ENCODE data around the gene GABRB3.

The GABRB3 gene
- total RNA-seq = 0 to 0.13 reads per million in 2 donors

DNA sequence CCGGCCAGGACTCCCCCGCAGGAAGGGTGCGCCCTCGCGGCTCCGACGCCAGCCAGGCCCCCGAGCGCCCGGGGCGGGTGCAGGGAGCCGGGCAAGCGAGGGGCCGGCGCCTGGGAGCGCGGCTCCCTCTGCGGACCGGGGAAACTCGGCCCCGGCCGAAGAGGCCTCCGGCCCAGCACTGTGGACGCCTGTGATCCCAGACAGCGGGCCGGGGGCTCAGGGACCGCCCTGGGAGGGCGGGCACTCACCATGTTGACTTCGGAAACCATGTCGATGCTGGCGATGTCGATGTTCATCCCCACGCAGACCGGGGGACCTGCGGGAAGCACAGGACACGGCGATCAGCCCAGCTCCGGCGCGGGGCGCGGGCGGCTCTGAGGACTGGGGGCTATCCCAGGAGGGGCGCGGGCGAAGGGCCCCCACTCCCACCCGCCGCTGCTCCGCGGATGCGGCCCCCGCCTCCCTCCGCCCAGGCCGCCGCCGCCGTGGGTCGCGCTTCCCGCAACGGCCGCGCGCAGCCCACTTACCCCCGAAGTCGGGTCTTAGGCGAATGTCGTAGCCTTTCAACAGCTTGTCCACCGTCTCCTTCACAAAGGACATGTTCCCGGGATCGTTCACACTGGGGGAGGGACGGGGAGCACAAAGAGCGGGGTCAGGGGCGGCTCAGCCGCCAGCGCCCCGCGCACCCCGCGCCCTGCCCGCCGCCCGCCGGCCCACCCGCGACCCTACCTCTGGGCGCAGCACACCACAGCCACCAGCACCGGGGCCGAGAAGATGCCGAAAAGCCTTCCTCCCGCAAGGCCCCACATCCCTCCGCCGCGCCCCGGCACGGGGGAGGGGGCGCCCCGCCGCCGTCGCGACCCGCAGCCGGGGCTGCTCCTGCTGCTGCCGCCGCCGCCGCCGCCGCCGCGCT, at the start of gene GABRB3:
TSS of gene GABRB3 (minus strand) at position 913 of the 913 bp plus-strand sequence.
- DNase-seq = no peak

DNA sequence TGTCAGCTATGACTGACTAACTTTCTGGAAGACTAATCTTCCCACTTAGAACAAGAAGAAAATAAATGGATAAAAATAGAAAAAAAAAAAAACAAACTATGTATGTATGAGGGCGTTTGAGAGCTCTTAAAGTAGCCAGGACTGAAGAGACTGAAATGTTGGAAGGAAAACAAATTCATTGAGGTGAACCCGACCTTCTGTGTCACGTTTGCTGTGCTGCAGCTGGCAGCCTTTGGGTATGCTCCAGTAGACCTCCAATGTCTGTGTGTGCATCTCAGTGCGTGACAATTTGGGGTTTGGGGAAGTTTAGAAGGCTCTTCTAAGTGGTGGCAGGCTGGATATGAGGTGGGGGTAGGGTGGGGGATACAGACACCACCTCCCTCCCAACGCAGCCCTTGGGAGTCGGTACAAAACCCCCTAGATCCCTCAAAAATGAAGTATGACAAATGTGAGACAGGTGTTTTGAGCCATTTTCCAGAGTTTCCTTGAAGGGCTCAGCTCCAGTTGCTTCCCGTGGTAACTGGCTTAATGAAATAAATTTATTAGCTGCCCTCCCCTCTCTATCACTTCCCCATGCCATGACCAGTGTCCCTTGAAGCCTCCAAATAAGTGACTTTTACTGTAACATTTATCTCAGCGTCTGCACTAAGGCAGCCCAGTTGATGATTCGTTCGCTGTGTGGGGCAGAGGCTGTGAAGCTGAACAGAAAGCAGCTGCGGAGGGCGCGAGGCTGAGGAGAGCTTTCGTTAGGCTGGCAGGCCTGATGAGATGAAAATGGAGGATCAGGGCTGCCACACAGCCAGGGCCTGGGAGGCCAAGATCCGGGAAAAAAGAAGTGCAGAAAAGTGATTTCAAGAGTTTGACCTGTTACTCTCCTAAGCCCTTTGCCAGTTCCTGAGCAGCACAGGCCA, 34.9 kb upstream of the GABRB3 start:
- DNase-seq = no peak

DNA sequence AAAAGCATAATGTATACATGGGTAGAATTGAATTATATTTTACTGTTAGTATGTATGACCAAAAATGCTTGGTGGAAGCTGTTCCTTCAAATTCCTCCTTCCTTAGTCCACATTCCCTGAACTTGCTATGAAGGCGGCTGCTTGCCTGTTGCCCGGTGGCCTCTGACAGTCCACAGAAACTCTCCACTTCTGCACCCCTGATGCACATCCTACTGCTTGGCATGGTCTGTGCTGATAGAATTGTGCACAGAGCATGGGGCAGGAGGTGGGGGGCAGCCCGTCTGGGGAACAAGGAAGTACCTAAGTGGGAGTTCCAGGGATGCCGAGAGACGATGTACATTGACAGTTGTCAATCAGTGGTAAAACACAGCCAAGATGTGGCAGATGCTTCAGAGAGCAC, 33.7 kb upstream of the GABRB3 start:
- DNase-seq = no peak

DNA sequence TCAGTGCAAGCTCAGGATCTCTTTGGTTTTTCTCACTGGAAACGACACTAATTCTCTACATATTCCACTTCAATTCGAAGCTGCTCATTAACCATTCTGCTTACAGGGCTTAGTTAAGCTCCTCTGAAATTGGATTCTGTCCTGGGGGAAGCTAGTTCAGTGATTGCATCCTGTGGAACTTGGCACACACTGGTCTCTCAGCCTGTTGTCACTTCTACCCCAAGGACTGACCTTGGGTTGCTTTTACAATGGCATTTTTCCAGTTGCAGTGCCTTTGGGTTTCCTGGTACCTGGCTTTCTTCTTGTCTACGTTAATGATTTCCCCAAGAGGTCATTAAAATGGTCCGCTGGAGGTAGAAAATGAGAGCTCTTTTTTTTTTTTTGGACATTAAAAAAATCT, 33.3 kb upstream of the GABRB3 start:
- DNase-seq = no peak

DNA sequence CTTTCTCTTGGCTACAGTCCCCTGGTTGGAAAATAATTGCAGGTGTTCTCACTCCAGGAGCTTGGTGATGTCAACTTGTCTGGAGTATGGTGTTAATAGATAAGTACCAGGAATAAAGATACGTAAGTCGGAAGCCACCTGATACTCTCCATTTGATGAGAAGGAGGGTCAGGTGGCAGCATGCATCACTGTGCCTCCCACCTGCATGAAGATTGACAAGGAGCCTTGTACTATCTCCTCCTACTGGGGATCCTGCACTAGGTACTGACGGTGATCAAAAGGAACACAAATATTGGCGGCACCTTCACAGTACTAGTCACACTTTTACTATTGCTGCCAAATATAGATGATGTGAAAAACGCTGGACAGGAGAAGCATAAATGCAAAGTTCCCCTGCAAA, 32.6 kb upstream of the GABRB3 start:
- no peak for DNase-seq

DNA sequence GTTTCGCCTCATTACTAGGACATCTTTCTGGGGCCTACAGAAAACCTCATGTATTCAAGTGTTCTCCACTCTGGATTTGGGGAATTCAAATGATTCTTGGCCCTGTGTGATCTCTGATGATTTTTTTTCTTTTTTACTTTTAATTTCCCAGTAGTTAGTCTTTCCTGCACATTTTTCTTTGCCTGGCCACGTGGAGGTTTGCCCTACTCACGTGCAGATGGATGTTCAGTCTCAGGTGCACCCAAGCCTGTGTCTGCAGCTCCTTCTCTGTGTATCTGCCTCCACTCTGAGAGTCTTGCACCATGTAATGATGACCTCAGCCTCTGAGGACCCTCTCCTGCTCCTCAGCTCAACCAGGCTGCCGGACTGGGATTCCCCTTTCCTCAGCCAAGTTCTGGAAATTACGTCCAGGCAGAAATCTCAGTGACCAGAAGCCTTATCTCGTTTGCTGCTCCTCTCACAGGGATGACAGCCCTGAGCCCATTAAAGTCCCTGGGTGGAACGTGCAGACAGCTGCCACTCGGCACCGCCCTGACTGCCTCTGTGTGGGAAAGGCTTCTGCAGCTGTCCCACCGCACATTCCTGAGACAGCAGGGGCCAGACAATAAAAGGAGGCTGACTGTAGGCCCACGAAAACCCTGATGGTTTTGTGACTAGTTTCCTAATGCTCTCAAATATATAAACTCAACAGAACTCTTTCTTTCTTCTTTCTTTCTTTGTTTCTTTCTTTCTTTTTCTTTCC, 31.4 kb upstream of the GABRB3 start:
- no peak for DNase-seq

DNA sequence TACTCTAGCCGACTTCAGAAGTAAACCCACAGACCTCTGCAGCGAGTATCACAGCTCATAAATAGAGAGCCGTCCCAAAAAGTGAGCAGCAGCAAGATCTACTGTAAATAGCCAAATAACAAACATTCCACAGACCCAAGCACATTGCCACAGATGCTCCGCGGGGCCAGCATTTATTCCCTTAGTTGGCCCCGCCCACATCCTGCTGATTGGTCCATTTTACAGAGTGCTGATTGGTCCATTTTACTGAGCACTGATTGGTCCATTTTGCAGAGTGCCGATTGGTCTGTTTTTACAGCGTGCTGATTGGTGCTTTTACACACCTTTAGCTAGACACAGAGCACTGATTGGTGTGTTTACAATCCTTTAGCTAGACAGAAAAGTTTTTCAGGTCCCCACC, 17.3 kb upstream of the GABRB3 start:
- DNase-seq = no peak

DNA sequence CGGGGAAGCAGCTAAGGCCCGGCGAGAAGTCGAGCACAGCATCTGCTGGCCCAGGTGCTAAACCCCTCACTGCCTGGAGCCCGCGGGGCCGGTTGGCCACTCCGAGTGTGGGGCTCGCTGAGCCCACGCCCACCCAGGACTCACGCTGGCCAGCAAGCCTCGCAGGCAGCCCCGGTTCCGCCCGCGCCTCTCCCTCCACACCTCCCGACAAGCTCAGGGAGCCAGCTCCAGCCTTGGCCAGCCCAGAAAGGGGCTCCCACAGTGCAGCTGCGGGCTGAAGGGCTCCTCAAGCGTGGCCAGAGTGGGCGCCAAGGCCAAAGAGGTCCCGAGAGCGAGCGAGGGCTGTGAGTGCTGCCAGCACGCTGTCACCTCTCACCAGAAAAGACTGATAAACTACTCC, 8.9 kb upstream of the GABRB3 start:
- DNase-seq = no peak

DNA sequence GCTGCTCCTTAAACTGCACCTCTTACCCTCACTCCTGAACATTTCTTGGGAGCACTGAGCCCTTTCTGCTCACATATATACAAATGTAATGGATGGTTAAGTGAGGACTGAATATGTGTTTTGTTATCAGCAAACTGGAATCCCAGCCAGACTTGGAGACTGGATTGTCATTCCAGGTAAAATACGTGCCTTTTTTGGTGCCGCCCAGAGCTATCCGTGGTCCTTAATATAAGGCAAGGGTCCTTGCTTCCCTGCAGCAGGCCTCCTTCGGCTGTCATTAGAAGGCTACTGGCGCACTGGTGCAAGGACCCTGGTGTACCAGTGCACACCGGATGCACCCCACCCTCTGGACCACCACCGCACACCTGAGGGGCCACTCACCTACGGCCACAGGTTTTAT, 1.1 kb upstream of the GABRB3 start:
- DNase-seq = no peak

DNA sequence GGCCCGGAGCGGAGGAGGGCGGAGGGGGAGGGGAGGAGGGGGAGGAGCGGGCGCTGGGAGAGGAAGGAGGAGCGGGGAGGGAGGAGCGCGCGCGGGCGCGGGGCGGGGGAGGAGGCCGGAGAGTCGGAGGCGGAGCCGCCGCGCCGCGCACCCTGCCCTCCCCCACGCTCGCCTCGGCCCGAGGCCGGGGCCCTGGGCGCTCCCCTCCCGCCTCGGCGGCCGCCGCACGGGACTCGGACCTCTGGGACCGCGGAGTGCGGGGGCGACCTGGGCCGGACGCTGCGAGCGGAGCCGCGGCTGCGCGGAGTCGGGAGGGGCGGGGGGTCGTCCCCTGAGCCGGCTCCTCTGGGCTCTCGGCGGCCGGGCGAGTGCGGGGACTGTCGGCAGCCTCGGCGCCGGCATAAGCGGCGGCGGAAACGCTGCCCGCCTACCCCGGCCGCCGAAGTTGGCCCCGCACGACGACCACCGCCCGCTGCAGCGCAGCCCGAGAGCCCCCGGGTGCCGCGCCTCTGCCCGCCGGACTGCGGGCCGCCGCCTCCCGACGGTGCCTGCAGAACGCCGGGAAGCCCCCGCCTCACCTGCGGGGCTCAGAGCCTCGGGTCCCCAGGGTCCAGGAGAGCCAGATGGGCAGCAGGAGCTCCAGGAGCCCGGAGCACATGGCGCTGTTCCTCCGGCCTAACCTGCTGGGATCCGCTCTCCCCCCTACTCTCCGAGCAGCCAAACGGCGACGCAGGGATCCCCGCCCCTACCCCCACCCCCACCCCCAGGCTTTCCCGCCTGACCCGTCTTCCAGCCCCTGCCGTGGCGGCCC, 406 bp upstream of the GABRB3 start:
- no peak for DNase-seq

DNA sequence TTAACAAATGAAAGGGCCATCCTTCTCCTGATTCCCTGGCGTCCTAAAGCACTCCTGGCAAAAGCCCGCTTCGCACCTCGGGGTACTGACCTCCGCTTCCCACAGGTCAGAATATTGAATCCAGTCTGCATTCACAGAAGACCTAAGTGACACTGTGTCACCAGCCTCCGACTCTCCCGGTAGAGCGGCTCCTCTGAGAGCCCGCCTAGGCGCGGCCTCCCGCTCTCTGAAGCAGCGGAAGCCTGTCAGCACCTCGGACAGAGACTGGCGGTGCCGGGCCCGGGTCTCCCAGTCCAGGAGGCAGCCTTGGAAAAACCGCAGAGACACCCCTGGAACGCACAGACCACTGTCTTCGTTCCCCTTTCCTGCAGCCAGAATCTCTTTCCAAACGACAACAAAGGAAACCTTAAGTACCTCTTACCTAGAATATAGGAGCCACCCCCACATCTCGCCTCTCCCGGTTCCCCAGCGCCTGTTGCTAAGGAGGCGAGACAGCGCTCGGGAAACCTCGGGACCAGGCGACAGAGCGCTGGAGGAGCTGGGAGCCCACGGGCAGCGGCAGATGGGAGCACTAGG, 1.2 kb downstream of the GABRB3 start:
- DNase-seq = no peak

DNA sequence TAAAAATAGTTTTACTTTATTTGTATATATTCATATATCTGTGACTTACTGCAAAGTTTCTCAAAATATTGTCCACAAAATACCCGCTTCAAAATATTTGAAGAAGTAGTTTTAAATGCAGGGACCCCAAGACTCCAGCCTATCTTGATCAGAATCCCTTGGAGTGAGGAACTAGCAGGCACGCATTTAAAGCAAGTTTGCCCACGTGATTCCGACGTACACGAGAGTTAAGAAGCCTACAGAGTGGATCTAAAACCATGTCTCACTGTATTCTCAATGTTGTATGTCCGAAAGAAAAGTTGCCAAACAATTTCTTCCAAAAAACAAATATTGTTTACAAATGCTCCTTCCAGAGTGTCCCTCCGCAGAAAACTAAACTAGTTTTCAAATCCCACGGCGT, 1.7 kb downstream of the GABRB3 start:
- no peak for DNase-seq

DNA sequence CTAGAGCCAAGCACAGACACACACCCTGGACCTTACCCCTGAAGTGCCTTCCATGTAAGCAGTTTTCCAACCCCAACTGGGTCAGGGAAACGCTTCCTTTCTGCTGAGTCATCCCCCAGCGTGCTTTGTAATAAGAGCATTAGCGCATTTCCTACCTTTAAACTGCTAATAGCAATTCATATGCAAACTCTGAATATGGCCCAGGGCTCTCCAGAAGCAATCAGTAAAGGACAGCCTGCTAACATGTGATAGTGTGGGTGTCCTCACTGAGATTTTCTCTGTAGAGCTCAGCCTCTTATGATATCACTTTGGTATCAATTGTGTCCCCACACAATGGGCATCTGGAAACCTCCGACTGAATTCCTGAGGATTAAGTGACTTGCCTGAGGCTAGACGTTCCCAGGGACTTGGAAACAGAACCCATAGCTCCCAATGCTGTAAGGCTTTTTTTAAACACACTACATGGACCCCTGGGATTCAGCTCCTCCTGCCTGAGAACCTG, 5.6 kb downstream of the GABRB3 start:
- no peak for DNase-seq

DNA sequence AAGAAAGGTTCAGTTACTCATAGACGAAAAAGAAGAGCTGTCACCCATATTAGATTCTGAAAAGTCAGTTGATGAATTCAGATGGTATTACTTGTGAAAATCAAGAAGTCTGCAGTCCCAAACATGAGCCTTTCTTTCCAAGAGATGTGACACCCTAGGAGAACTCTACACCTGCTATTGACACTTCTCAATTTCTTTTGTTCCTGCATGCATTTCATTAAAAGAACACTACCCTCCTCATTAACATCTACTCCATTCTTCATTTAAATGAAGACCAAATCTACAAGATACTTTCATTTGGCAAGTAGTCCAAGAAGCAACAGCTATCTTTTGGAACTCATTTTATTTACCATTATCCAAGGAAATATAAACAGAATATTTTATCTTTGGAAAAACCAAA, 6.6 kb downstream of the GABRB3 start:
- DNase-seq = no peak

DNA sequence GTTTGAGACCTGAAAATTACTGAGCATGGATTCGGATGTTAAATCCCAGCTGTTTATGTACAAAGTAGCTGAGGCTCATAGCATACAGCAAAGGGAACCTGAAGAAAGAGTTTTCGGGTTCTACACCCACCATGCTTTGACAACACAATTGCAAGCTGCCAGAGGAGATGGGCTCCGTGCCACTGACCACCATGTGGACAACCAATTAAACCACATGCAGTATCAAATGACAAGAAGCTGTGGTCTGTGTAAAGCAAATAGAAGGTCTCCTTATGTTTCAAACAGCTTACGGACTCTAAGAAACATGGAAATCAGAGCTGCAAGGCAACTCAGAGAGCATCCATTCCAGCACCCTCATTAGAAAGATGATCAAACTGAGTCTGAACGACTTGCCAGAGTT, 12.9 kb downstream of the GABRB3 start:
- DNase-seq = no peak

DNA sequence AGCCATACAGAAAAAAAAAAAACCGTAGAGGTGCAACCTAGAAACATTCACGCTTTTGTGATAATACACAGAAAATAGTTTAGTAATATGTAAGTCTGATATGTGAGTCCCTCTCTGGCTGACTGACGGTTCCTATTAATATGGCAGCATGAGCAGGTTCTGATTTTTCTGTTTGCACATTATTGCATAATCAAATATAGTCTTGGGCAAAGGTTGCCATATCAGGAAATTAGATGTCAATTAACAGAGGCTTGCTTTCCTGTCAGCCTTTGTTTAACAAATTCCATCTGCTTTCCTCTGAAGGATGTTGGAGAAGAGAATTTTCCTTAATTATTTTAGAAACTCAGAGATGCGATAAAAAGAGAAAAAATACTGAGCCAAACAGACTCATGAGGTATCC, 14.8 kb downstream of the GABRB3 start:
- no peak for DNase-seq

DNA sequence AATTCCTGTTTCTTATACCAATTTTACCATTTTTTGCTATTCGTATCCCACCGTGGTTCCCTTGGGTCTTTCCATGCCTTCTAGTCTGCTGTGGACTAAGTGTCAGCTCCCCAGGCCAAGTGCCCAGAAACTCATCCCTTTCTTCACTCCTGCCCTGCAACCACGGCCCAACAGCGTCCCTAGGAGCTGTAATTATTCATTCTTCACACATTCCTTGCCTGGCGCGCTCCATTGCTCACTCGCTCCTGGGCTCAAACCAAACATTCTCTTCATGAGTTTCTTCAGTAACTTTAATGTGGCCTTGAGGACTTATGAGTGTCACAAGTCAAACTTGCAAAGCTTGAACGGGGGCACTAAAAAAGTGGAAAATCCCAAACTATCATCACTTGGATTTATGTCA, 15.7 kb downstream of the GABRB3 start:
- DNase-seq = no peak

DNA sequence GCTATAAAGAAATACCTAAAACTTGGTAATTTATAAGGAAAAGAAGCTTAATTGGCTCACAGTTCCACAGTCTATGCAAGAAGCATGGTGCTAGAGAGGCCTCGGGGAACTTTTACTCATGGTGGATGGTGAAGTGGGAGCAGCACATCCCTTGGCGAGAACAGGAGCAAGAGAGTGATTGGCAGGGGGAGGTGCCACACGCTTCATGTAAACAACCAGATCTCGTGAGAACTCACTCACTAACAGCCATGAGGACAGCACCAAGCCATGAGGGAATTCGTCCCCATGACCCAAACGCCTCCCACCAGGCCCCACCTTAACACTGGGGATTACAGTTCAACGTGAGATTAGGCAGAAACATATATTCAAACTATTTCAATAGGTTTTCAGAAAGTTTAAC, 28.0 kb downstream of the GABRB3 start:
- no peak for DNase-seq

DNA sequence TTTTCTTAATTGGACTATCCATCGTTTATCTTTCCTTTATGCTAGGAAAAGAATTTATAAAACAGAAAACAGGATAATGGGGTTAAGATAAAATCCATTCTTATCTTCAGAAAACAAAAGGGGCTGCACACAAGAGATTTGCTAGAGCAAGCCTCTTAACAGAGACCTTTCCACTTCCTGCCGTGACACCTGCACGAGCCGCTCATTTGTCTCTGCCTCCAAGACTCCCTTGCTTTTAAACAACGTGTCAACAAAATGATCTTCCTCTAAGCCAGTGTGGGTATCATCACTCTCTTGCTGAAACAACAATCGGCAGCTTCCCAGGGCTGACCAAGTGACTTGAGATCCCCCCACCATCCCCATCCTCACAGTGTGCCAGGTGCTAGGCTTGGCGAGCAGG, 33.1 kb downstream of the GABRB3 start:
- DNase-seq = no peak

DNA sequence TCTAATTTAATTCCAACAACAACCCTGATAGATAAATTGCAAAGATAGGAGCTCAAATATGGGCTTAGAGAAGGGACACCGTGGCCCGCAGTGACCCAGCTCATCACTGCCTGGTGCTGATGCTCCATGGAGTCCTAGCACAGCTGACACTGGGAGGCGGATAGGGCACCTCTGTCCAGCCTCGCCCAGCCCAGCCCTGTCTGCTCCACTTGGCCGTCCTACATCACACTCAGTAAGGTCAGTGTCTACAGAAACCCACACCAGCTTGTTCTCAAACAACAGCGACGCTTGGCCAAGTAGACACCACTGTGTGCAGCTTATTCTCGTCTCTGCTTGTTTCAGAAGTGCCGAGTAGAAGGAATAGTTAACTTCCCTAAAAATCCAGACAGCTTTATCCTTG, 33.9 kb downstream of the GABRB3 start:
- no peak for DNase-seq

DNA sequence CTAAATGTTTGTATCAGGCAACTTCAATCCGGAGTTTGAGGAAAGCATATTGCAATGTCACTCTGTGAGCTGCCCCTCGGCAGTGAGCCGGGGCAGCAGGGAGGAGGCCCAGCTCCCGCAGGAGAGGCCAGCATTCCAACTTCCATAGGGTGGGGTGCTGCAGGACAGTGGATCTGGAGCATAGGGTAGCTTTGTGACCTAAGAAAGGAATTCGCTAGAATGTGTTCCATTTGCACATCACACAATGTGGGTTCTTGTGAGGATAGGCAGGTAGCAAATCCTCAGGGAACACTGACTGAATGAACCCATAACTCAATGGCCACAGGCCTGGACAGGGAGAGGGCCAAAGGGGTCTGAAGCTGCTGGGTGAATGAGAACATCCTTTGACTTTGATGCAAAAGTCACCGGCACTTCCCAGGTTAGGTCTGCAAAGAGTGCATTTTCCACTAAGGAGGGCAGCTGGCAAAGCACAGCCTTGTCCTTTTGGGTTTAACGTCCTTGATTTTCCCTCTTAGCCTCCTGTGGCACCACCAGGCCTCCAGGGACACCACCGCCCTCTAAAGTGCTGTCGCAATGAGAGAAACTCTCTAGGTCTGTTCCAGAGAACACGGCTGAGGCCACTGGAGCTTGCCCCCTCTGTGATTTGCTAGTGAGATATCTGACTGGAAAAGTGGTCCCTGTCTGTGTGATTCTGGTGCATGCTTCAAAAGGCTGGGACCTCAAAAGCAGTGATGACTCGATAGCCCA, 36.2 kb downstream of the GABRB3 start:
- DNase-seq = no peak
